Type B pancreatic cell (in vitro differentiated cells): Measurements from ENCODE around the gene TTC28. TPM values are rescaled to one million over a fixed set of nuclear protein-coding genes. Genes with fewer than 3 reads are reported as not detected.

Experiments
- DNase-seq: peaks from one replicate; pipeline ENCODE4 v3.0.0; 2021; ENCODE audit warnings: mixed read lengths; ENCODE audit not compliant: unreplicated experiment; ENCODE audit errors: extremely low spot score
- H3K27ac Mint-ChIP-seq: 2 replicates; pipeline ENCODE4 v1.8.0; 2021; ENCODE audit warnings: mild to moderate bottlenecking, mixed read lengths
- H3K27me3 Mint-ChIP-seq: 2 replicates; pipeline ENCODE4 v1.8.0; 2021; ENCODE audit warnings: mixed read lengths
- H3K36me3 Mint-ChIP-seq: 2 replicates; pipeline ENCODE4 v1.8.0; 2021; ENCODE audit warnings: mixed read lengths
- H3K4me1 Mint-ChIP-seq: one replicate; pipeline ENCODE4 v1.8.0; 2021; ENCODE audit warnings: mixed read lengths; ENCODE audit not compliant: unreplicated experiment
- H3K4me3 Mint-ChIP-seq: 2 replicates; pipeline ENCODE4 v1.8.0; 2021; ENCODE audit warnings: mild to moderate bottlenecking, mixed read lengths
- H3K9me3 Mint-ChIP-seq: 2 replicates; pipeline ENCODE4 v1.8.0; 2021; ENCODE audit warnings: mixed read lengths
- CTCF ChIP-seq: fragments of 200-600 bp; sonication (generic); conservative IDR thresholded peaks from 2 replicates; pipeline ENCODE4 v1.5.0; 2021; ENCODE audit warnings: antibody characterized with exemption, mild to moderate bottlenecking
- total RNA-seq: library from RNA; stranded (reverse); gene quantifications from 2 replicates; pipeline ENCODE4 v1.2.1, GENCODE V29; 2021; ENCODE audit warnings: low replicate concordance

Gene TTC28
- total RNA-seq, 1 donor from 2014 or later: 59.2 TPM

DNA sequence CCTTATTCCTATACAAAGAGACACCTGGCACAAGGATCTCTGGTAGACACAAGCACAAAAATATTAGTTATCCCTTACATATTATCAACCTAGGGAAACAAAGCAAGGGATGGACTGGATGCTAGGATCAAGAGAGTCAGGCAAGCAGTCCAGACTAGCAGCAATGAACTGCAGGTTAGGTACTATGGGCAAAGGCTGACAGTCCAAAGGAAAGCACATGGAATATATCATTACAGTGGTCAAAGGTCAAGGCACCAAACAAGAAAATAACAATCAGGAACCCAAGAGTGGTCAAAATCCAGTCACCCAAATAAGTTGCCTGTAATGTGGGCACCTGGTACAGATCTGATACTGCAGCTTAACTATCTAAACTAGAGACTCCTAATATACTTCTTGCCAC lies 77.7 kb downstream of the TTC28 start:
- H3K36me3 Mint-ChIP-seq: no peaks in the 10 kb centered on the region
- TF ChIP-seq CTCF: no peak
- H3K4me3 Mint-ChIP-seq: no peak overlapping the region
- H3K27ac Mint-ChIP-seq: no peak overlapping the region
- no peaks in the 10 kb centered on the region for H3K27me3 Mint-ChIP-seq
- no peaks in the 10 kb centered on the region for H3K9me3 Mint-ChIP-seq
- peaks cover 13% of the 10 kb centered on the region for H3K4me1 Mint-ChIP-seq
- no peak for DNase-seq

GRCh38 chr22:28600546-28601143 lies 79.0 kb downstream of the TTC28 start:
- TF ChIP-seq CTCF: peak; percentile 83
- Mint-ChIP-seq H3K27ac (no peak overlapping the region), H3K4me1 (peaks cover 12% of the 10 kb centered on the region), H3K4me3 (no peak overlapping the region), H3K27me3 (no peaks in the 10 kb centered on the region), H3K9me3 (no peaks in the 10 kb centered on the region), H3K36me3 (no peaks in the 10 kb centered on the region)
- DNase-seq: no peak

- no peaks in the 10 kb centered on the region for H3K9me3 Mint-ChIP-seq
- H3K27ac Mint-ChIP-seq: no peak overlapping the region
- TF ChIP-seq CTCF: no peak
- no peaks in the 10 kb centered on the region for H3K36me3 Mint-ChIP-seq
- H3K27me3 Mint-ChIP-seq: no peaks in the 10 kb centered on the region
- H3K4me1 Mint-ChIP-seq: peaks cover 11% of the 10 kb centered on the region
- no peak overlapping the region for H3K4me3 Mint-ChIP-seq
- no peak for DNase-seq
Observed at GRCh38 chr22:28599693-28600092, 79.9 kb downstream of the TTC28 start.

GRCh38 chr22:28597665-28598064 lies 82.0 kb downstream of the TTC28 start:
- H3K27ac Mint-ChIP-seq: no peak overlapping the region
- no peak for DNase-seq
- no peak overlapping the region for H3K4me3 Mint-ChIP-seq
- H3K36me3 Mint-ChIP-seq: no peaks in the 10 kb centered on the region
- H3K4me1 Mint-ChIP-seq: peaks cover 25% of the 10 kb centered on the region
- H3K27me3 Mint-ChIP-seq: no peaks in the 10 kb centered on the region
- TF ChIP-seq CTCF: no peak
- no peaks in the 10 kb centered on the region for H3K9me3 Mint-ChIP-seq

DNA sequence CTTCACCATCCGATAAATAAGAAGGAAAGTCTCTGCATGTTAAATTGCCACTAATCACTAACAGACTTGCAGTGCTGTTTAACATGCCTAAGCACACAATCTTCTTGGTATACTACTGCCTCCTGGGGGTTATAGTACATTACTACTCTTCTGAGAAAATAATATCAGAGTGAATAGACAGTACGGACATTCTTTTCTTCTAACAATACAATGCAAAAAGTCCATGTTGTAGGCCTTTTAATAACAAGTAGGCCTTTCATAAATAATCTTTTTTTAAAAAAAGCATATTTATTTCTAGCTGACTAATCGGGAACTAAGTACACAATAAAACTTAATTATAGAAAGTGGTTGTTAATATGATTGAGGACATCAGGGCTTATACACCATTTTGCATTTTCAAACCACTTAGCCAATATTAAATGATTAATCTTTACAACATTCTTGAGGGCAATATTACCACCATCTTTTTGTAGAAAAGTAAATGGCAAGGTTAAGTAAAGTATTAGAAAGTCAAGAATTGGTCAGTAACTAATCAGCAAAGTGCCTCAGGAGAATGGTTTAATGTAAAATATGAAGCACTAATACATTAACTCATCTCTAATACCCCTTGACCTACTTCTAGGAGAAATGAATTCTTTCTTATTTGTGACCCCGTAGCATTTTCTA lies 84.7 kb downstream of the TTC28 start:
- H3K27me3 Mint-ChIP-seq: no peaks in the 10 kb centered on the region
- H3K27ac Mint-ChIP-seq: no peak overlapping the region
- TF ChIP-seq CTCF: peak; percentile 92
- H3K36me3 Mint-ChIP-seq: no peaks in the 10 kb centered on the region
- H3K4me3 Mint-ChIP-seq: no peak overlapping the region
- no peak for DNase-seq
- peaks cover 19% of the 10 kb centered on the region for H3K4me1 Mint-ChIP-seq
- H3K9me3 Mint-ChIP-seq: no peaks in the 10 kb centered on the region
